HL-60 (cell line): Measurements from ENCODE around the gene ANKRD9.
"Not testable (repeated sequence)": the region's sequence is repeated elsewhere in the genome, so short reads cannot be mapped to it uniquely, and the experiment has no call there.

ENCODE experiments used
- DNase-seq, 2 experiments: peaks; one replicate each; pipeline ENCODE4 v3.0.0-alpha.2; 2010 to 2020; ENCODE audit warnings: low read depth in 1 of 2, low spot score in 1 of 2
- H3K27ac ChIP-seq: fragments of 250-450 bp; sonication (Bioruptor Pico); replicated peaks from 2 replicates; pipeline ENCODE4 v1.5.1; 2020; ENCODE audit warnings: mild to moderate bottlenecking, moderate library complexity
- H3K27me3 ChIP-seq: fragments of 250-450 bp; sonication (Bioruptor Pico); 2 replicates; pipeline ENCODE4 v1.5.1; 2021; ENCODE audit warnings: mild to moderate bottlenecking, moderate library complexity; ENCODE audit not compliant: insufficient read depth, poor library complexity, severe bottlenecking
- H3K4me3 ChIP-seq: replicated peaks from 2 replicates; pipeline ENCODE4 v1.5.1; 2011; ENCODE audit warnings: mild to moderate bottlenecking, control low read depth, low read length; ENCODE audit not compliant: insufficient read depth
- GABPA ChIP-seq: IDR thresholded peaks from 2 replicates; pipeline ENCODE4 v1.6.1; 2012; ENCODE audit warnings: low read depth
- POLR2AphosphoS5 ChIP-seq: IDR thresholded peaks from 2 replicates; pipeline ENCODE4 v1.6.1; 2012; ENCODE audit warnings: low read depth
- REST ChIP-seq: IDR thresholded peaks from 2 replicates; pipeline ENCODE4 v1.6.1; 2012; ENCODE audit warnings: low read depth; ENCODE audit not compliant: insufficient replicate concordance
- SPI1 ChIP-seq: IDR thresholded peaks from 2 replicates; pipeline ENCODE4 v1.6.1; 2012; ENCODE audit warnings: low read depth, mild to moderate bottlenecking, borderline replicate concordance
- TF ChIP-seq, protein P1 (sequence below): IDR thresholded peaks from one replicate; pipeline ENCODE4 v1.5.1; 2011; ENCODE audit warnings: low read length, control low read depth, inconsistent platforms; ENCODE audit not compliant: insufficient read depth

The ANKRD9 gene

DNA sequence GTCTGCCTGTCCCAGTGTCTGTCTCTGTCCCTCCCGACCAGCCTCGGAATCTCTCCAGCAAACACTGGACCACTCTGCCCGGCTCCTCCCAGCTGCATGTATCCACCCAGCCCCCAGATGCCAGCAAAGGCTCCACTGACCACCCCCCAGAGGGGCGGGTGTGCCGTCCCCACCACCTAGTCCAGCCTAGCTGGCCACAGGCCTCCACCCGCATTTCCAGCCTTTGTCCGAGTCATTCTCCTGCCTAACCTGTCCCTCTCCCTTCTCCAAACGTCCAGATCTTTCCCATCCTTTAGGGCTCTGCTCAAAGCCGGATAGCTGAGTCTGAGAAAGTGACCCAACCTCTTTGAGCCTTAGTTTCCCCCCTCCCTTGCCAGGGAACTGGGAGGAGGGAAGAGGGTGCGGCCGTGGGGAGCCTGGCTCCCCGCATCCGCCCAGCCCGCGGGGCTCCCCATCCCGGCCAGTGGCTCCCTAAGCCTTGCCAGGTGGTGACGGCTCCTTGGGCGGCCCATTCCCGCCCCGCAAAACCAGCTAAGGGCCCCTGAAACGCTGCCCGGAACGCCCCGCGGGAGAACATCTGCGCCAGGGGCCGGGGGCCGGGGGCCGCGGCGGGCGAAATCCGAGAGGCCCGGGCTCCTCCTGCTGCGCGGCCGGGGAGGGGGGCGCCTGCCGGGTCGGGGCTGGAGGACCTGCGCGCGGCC lies 34.6 kb upstream of the ANKRD9 start:
- Histone ChIP-seq H3K27me3 (peaks cover 28% of the 10 kb centered on the region), H3K27ac (no peak overlapping the region), H3K4me3 (no peak overlapping the region)
- TF ChIP-seq SPI1, result no peak
- TF ChIP-seq, protein P1, sequence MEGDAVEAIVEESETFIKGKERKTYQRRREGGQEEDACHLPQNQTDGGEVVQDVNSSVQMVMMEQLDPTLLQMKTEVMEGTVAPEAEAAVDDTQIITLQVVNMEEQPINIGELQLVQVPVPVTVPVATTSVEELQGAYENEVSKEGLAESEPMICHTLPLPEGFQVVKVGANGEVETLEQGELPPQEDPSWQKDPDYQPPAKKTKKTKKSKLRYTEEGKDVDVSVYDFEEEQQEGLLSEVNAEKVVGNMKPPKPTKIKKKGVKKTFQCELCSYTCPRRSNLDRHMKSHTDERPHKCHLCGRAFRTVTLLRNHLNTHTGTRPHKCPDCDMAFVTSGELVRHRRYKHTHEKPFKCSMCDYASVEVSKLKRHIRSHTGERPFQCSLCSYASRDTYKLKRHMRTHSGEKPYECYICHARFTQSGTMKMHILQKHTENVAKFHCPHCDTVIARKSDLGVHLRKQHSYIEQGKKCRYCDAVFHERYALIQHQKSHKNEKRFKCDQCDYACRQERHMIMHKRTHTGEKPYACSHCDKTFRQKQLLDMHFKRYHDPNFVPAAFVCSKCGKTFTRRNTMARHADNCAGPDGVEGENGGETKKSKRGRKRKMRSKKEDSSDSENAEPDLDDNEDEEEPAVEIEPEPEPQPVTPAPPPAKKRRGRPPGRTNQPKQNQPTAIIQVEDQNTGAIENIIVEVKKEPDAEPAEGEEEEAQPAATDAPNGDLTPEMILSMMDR, result no peak
- no peak for TF ChIP-seq GABPA
- TF ChIP-seq REST, result no peak
- TF ChIP-seq POLR2AphosphoS5, result no peak
- no peak for DNase-seq

DNA sequence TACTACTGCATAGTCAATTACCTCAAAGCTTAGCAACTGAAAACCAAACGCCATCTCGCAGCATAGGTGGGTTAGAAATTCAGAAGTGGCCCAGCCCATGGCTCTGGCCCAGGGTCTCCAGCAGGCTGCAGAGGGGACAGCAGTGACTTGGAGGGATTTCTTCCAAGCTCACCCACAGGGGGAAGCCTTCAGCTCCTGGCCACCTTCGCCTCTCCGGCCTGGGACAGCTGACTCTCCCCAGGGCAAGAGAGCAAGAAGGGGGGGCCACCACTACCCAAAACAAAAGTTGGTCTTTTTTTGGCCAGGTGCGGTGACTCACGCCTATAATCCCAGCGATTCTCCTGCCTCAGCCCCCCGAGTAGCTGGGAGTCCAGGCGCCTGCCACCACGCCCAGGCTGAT lies 32.2 kb upstream of the ANKRD9 start:
- H3K27ac ChIP-seq, result no peak overlapping the region
- no peak overlapping the region for H3K4me3 ChIP-seq
- no peak for TF ChIP-seq POLR2AphosphoS5
- TF ChIP-seq, protein P1, result no peak
- no peak for TF ChIP-seq REST
- TF ChIP-seq SPI1, result no peak
- no peak for TF ChIP-seq GABPA
- peaks cover 28% of the 10 kb centered on the region for H3K27me3 ChIP-seq
- DNase-seq, result no peak

DNA sequence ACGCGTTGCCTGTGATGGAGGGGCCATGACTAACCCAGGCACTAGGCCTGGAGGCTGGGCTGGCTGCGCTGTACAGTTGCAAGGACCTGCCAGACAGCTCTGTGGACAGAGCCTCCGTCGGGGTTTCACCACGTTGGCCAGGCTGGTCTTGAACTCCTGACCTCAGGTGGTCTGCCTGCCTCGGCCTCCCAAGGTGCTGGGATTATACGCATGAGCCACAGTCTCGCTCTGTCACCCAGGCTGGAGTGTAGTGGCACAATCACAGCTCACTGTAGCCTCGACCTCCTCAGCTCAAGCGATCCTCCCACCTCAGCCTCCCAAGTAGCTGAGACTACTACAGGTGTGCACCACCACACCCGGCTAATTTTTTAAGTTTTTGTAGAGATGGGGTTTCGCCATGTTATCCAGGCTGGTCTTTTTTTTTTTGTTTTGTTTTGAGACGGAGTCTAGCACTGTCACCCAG lies 31.5 kb upstream of the ANKRD9 start:
- not testable (repeated sequence) for H3K27ac ChIP-seq, H3K4me3 ChIP-seq, DNase-seq
- peaks cover 27% of the 10 kb centered on the region for H3K27me3 ChIP-seq

DNA sequence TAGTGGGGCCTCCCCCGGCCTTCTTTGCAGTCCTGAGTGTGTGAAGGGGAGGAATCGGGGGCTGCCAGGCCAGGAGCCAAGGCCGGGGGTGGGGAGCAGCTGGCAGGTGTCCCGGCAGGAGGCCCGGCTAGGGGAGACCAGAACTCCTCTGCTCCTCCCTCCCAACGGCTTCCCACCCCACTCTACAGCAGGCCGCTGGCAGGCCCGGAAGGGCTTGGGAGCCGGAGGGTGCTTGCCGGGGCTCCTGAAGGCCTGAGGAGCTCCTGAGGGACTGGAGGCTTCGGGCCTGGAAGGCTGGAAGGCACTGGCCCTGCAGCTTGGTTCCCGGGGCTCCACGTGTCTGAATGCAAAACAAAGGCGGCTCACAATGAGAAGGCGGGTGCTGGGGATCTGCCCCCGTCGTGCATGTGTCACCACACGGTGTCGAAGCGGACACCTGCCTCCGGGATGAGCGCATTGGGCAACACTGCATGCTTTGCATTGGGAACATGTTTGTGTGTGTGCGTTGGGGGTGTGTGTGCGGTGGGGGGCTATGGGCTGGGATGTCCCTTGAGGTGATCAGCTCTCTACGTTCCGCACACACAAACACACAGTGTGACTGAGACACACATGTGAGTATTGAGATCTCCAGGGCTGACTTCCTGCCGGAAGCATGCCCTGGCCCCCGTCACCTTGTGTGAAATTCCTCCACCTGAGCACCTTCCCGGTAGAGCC lies 30.9 kb upstream of the ANKRD9 start:
- TF ChIP-seq, protein P1, result no peak
- TF ChIP-seq GABPA (no peak), SPI1 (no peak), REST (no peak), POLR2AphosphoS5 (no peak)
- H3K4me3 ChIP-seq, result no peak overlapping the region
- H3K27me3 ChIP-seq, result peaks cover 23% of the 10 kb centered on the region
- no peak for DNase-seq
- H3K27ac ChIP-seq, result no peak overlapping the region
